GM19463 (cell line): ENCODE measurements around the gene ILKAP.
"Not testable (repeated sequence)": the region's sequence is repeated elsewhere in the genome, so short reads cannot be mapped to it uniquely, and the experiment has no call there.

ENCODE experiments used
- ATAC-seq: cut with Tn5 transposase; IDR thresholded peaks from one replicate; pipeline ENCODE4 v1.9.1; 2021; ENCODE audit warnings: mild to moderate bottlenecking, moderate library complexity; ENCODE audit not compliant: unreplicated experiment

ILKAP gene

GRCh38 chr2:238202326-238203093 lies 985 bp downstream of the ILKAP start:
- no peak for ATAC-seq

DNA sequence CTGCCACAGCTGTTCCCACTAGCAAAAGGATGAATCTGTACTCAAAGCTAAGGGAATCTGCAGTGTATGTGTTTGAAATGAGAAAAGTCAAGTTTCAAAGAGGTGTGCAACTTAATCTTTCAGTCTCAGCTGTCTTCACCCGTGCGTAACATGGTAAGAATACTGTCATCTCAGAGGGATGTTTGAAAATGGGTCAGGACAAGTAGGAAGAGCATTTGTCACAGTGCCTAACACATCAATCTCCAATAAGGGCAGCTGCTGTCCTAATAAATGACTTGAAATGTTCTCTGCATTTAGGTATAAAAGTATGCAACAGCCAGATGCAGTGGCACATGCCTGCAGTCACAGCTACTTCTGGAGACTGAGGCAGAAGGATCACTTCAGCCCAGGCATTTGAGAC lies 13.1 kb downstream of the ILKAP start:
- no peak for ATAC-seq

DNA sequence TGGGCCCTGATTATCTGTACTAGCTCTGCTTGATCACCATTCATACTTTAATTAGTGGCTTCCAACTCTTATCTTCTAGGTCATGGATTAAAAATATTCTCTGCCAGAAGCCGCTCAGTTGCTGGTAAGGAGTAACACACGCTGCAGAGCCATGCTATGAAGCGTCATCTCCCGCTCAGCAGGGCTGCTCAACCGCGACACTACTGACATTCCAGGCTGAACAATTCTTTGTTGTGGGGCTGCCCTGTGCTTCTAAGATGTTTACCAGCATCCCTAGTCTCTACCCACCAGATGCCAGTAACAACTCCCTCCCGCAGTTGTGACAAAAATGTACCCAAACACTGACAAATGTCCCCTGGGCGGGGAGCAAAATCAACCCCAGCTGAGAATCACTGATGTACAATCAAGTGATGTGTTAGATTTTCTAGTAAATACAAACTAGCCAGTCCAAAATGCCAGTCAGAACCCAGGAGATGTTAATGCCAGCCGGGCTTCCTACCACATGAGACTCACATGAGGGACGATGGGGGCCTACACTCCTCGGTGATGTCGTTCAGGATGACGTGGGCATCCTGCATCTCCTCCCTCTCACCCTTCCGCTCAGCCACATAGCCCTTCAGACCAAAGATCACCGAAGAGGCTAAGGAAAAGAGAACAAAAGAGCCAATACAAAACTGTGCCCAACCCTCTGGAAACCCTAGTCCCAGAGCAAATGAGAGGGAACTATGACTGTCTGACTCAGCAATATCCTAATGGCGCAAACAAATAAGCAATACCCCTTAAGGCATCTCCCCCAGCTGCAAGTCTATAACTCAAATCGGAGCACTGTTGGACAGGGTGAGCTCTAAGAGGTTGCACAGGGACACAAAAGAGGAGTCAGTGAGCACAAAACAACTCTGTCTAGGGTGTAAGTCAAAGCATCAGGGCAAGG lies 15.6 kb downstream of the ILKAP start:
- no peak for ATAC-seq

DNA sequence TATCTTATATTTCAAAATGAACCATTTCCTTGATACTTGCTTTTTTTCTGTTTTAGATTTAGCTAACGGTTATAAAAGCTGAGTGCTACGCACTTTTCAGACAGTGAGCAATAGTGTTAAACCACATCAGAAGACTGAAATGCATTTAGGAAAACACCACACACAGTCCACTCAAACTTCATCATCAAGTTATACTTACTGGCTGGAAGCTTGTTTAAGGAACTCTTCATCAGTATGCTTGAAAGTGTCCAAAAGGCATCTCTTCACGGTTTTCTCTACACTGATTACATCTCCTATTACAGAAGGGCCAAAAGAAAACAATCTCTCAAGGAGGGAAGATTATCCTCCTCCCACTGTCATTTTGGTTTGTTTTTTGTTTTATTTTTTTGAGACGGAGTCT lies 19.7 kb downstream of the ILKAP start:
- no peak for ATAC-seq

- ATAC-seq = no peak
Measured at GRCh38 chr2:238182362-238182761, 21.1 kb downstream of the ILKAP start.

DNA sequence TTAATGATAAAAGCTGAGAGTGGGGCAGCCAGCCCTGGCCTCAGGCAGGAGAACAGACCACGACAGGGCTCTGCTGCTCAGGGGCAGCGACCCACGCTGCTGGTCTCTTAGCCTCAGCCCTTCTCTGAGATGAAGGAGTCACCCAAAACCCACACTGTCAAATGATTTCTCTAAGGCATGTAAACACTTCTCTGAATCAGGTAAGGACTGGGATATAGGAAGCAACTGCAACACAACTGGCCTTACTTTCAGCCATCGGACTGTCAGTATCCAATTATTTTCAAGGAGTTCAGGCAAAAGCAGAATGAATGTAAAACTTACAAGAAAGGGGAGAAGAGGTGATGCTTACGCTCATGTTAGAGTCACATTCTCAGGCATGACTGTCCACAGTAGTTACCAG lies 22.9 kb downstream of the ILKAP start:
- ATAC-seq = no peak

DNA sequence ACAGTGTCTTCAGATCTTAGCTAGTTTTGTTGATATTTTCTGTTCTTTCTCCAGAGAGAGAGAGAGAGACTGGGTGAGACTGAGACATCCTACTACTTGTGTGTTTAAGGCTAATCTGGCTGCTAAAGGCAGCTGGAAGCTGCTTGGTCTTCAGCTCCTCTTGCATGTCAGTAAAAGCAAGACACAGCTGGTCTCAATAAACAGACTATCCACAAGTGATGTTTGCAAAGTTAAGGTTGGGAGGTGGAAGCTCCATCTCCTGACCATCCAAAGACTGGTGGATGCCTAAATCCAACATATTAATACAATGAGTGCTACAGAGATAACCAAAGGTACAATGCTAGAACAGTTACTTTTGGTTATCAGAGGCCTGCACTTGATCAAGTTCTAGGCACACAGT lies 26.9 kb downstream of the ILKAP start:
- no peak for ATAC-seq

DNA sequence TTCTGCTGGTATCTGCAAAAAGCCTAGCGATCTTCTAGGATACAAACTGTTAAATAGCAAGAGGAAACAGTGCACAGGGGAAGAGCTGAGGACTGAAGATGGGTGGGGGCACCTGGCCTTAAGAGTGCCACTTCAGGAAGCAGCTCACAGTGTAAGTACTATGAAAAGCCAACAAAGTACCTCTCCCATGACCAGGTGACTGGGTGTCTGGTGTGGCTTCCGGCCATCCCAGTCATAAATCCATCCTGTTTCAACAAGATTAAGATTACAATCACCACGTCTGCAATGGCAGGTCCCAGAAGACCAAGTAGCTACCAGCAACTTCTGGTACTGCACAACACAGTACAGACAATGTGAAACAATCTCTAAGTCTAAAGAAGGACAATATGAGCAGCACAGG lies 28.8 kb downstream of the ILKAP start:
- no peak for ATAC-seq

DNA sequence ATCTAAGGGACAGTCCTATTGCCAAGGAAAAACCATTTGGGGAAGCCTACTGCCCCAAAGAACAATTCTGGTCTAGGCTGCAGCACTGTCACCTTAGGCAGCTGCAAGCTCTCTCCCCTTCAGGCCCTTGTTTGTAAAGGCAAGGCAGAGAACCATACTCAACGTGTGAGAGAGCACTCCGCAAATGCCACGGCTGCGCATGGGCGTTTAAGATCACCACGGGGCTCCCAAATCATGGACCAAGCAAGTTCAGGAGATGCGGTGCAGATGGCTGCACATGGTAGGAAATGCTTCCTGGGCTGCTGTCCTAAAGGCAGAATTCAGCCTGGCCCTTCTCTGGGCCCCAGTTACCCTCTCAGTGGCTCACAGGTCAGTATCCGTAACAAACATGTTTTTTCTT lies 29.2 kb downstream of the ILKAP start:
- ATAC-seq = no peak

DNA sequence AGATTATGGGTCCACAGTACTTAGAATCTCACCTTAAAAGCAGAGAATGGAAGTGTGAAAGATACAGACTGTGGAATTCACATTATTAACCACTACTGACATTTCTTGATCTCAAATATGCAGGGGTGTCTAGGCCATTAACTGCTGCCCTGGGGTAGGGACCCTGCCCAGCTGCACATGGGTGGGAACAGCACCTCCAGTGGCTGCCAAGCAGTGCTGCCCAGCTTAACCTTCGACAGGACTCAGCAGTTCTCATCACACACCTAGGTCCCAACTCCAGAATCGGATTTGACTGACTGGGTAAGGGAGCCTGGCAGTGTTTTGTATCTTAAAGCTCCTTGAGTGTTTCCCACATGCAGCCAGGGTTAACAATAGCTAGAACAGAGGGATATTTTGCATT lies 29.8 kb downstream of the ILKAP start:
- no peak for ATAC-seq

DNA sequence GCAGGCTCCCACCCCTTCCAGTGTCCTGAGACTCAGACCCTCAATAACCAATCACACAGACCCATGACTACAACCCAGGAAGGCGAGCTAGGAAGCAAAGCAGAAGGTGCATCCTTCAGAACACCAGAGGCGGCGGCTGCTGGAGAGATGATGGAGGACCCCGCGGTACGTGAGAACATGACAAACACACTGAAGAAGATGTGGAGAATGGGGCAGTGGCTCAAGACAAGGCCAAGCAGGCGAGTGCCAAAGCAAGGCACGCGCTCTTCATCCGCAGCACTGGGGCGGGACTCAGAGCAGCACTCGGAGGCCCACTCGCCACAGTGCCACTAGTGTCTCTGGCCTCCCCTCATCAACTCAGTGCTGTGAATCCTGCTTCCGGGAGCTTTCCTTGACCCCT lies 31.1 kb downstream of the ILKAP start:
- no peak for ATAC-seq

- no peak for ATAC-seq
Measured at GRCh38 chr2:238171575-238172187, 31.8 kb downstream of the ILKAP start.

- not testable (repeated sequence) for ATAC-seq
Measured at GRCh38 chr2:238171072-238171431, 32.4 kb downstream of the ILKAP start.

DNA sequence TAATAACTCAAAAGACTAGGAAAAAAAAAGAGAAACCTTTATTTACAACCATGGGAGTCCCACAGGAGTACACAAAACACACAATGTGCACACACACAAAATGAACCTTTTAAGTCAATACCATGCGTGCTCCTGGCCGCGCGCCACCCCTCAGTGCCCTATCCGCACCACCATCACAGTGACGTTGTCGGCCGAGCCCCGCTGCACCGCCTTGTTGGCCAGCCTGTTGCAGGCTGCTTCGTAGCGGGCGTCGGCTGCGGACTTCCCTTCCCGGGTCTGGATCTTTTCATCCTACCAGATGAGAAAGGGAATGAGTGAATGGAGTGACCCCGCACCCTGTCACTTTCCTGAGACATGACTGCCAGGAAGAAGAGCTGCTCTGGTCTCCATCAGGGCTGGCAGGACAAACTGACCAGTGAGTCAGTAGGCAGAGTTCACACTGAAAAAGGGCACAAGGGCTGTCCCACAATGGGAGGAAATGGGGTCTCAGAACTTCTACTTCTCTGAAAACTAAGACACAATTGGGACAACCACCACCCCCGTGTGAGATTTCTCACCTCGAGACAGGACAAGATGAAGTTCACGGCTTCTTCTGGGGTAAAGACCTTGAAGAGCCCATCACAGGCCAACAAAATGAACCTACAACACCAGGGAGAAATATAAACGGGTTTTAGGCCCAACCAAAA lies 33.0 kb downstream of the ILKAP start:
- ATAC-seq = no peak

DNA sequence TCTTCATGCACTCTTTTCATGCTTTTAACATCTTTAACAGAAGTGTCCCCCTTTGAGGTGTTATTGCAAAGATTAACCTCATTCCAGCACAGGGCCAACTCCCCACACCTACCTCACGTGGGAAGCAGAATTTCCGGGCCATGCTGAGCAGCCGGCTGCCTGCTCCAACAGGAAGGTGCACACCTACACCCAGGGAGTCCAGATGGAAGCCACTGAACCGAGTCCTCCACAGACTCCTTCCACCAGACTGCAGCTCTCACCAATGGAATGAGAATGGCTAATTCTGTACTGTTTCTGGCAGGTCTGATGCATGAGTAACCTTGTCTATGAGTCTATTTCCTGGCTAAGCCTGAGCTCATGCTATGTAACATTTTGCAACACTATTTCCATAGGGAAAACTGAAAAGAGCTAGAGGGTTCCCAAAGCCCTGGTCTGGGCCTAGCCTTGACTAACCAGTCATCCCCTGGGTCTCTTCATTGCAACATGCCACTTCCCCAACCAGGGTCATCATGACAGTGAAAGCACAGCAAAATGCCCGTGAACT lies 33.7 kb downstream of the ILKAP start:
- no peak for ATAC-seq

- ATAC-seq = no peak
Measured at GRCh38 chr2:238169048-238169707, 34.3 kb downstream of the ILKAP start.

- ATAC-seq = no peak
Measured at GRCh38 chr2:238168196-238169047, 35.1 kb downstream of the ILKAP start.

DNA sequence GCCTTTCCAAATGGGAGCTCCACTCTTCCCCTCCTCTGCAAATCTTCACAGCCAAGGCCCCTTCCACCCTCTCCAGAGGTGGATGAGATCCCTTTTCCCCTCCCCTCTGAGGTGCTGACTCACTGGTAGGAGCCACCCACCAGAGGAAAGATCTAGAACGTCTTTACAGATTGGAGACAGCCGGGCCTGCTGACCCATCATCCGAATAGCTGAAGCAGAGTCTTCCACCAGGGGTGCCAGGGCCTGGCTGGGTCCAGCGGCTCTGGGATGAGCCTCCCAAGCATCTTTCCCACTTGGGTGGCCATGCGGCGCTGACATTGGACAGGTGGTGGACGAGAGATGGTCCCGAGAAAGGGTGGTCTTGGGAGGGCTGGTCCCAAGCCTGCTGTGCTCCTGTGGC lies 35.7 kb downstream of the ILKAP start:
- no peak for ATAC-seq

DNA sequence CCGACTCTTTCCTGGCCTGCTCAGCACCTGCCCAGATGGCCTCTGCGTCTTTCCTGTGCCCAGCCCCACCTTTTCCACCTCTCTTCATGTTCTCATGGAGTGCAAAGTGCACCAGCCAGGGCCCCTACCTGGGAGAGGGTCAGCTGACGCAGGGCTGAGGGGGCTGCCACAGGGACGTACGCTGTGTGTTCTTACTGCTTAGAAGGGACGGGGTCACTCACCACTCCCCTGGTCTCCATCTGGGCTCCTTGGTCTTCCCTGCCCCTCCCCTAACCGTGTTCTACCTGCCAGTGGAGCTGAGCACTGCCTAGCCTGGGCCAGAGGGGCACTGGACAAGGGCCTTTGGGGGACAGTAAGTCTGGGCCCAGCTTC lies 36.2 kb downstream of the ILKAP start:
- no peak for ATAC-seq
